Mammary microvascular endothelial cell (primary cell): Measurements from ENCODE around the gene TMEM151B. TPM values are rescaled to one million over a fixed set of nuclear protein-coding genes. Genes with fewer than 3 reads are reported as not detected.

Source experiments
- total RNA-seq: library from RNA; depleted of rRNA; stranded (reverse); fragments of >200 nt; gene quantifications from 2 replicates; pipeline ENCODE4 v1.2.3, GENCODE V29; 2015

TMEM151B gene
- not detected in 2 replicates for total RNA-seq

GRCh38 chr6:44269921-44270525 is at the start of gene TMEM151B:
Gene TMEM151B (plus strand): TSS chr6:44270450. CDS start chr6:44270743, 293 bp downstream.

DNA sequence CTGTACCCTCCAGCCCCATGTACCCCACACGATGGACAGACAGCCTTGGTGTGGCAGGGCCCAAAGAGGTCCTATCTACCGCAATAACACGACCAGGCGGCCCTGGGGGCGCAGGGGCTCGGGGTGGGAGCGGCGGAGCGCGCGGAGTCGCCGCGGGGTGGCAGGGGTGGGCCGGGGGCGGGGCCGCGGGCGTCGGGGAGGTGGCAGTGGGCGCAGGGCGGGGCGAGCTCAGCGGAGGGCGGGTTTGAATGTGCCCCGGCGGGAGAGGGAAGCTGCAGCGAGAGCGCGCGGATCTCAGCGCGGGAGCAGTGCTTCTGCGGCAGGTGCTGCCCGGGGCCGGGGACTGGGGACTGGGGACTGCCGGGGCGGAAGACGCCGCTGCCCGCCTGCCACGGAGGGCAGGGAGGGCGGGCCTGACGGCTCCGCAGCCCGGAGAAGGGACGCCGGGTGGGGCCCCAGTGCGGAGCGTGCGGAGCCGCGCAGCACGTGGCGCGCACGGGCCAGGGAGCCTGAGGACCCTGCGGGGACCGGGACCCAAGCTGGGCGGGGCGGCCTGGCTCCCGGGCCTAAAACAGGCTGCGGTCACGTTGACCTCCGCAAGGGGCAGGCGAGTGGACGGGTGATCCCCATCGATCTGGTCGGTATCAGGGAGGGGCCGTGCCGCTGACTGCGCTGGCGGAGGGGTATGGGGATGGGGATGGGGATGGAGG is 46.8 kb upstream of the TMEM151B start, which contains the start of gene SLC29A1:
Gene SLC29A1 (plus strand): TSS at position 277 of the 710 bp plus-strand sequence. CDS start 3,719 bp downstream, outside the sequence.

DNA sequence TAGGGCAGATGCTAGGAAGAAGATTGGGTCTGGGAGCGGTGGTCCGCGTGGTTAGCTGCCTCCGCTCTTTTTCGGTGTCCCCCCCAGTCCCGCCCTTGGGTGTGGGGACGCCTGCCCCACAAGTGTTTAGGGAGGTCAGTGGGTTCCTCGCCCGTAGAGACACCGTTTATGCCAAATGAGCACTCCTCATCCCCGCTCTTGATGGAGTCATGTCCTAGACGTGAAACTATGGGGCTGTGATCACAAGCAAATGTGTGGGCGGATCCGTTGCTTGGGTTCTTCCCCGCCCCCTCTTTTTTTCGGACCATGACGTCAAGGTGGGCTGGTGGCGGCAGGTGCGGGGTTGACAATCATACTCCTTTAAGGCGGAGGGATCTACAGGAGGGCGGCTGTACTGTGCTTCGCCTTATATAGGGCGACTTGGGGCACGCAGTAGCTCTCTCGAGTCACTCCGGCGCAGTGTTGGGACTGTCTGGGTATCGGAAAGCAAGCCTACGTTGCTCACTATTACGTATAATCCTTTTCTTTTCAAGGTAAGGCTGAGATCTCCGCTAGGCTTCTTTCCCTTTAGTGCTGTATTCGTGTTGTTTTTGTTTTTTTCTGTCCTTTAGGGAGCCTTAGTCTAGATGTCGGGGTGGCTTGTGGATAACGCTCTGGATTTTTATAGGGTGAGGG is 23.4 kb upstream of the TMEM151B start, which contains the start of gene HSP90AB1:
Gene HSP90AB1 (plus strand): TSS at position 439 of the 675 bp plus-strand sequence. CDS start 1,529 bp downstream, outside the sequence.

GRCh38 chr6:44257025-44257752 is 13.1 kb upstream of the TMEM151B start, which contains the start of gene SLC35B2:
Gene SLC35B2 (minus strand): TSS chr6:44257528. CDS start chr6:44257410, 118 bp downstream.

GRCh38 chr6:44265007-44265721 is 5.1 kb upstream of the TMEM151B start, which contains the start of gene NFKBIE:
Gene NFKBIE (minus strand): TSS chr6:44265551. CDS start chr6:44265346, 205 bp downstream.

DNA sequence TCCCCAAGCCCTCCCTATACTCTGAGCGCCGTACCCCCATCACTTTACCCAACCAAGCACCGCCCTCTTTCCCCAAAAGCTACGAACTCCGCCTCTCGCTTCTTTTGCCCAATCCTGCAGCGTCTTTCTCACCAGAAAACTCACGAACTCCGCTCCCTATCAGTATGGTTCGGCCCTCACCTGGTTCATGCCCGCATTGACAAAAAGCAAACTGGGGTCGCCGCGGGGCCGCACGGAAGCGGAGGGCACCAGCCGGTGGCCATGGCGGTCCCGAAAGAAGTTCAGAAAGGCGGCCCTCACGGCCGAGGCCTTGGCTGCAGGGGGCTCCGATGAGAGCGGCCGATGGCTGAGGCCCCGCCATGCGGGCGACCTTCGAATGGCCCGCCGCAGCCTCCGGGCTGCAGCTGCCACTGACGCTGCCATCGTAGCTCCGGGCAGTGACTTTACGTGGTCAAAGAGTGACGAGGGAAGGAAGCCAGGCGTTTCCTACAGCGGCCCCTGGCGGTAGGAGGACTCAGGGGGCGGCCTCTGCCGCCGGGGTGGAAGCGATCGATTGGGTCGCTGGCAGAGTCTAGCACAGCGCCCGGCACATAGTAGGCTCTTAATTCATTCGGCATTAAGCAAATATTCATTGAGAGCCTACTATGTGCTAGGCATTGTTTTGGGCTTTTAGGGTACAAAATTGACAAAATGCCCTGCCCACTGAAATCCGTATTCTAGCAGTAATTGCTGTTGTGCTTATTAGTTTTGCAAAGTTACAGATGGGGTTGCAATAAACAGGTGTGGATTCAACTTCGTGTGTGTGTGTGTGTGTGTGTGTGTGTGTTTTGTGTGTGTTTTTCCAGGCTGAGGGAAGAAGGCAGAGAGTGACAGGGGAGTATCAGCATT is 42.9 kb downstream of the TMEM151B start, which contains the start of gene AARS2:
Gene AARS2 (minus strand): TSS at position 447 of the 888 bp plus-strand sequence. CDS start 24 bp downstream, at position 423.

DNA sequence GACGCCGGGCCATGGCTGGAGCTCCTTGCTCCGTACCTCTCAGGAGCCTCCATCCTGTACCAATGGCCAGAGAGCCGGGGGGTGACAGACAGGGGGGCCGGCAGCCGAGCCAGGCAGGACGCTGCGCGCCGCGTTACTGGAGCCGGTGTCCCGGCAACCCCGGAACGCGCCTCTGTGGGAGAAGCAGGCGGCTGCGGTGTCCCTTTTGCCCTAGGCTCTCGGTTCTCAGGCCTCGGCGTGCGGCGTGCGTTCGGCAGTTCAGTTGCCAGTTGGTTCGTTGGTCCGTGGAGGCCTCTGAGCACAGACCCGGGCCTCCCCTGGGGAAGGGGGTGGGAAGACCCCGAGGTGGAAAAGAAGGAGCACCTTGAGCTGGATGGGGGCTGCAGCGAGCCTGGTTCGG is 72.2 kb downstream of the TMEM151B start, which contains the start of gene SPATS1:
Gene SPATS1 (plus strand): TSS at position 162 of the 400 bp plus-strand sequence. CDS start 446 bp downstream, outside the sequence.

Other genes with a start within 250 kb of the TMEM151B start
- gene MRPL14, start 143.0 kb upstream of the TMEM151B start, total RNA-seq, result 73.2 and 78.3 TPM in 2 replicates
- 16.6 and 18.5 TPM in 2 replicates for gene TMEM63B, start 142.9 kb upstream of the TMEM151B start, total RNA-seq
- gene CAPN11, start 111.6 kb upstream of the TMEM151B start, total RNA-seq, result 2.7 and 4.8 TPM in 2 replicates
- not detected in 2 replicates for gene MYMX, start 53.5 kb upstream of the TMEM151B start, total RNA-seq
- 128 and 179 TPM in 2 replicates for gene SLC29A1, start 46.9 kb upstream of the TMEM151B start, total RNA-seq
- gene HSP90AB1, start 23.3 kb upstream of the TMEM151B start, total RNA-seq, result 1,271 and 1,335 TPM in 2 replicates
- gene SLC35B2, start 12.9 kb upstream of the TMEM151B start, total RNA-seq, result 57.8 and 62.0 TPM in 2 replicates
- gene NFKBIE, start 4.9 kb upstream of the TMEM151B start, total RNA-seq, result 35.3 and 41.0 TPM in 2 replicates
- 15.9 and 16.1 TPM in 2 replicates for gene AARS2, start 42.9 kb downstream of the TMEM151B start, total RNA-seq
- gene SPATS1, start 72.2 kb downstream of the TMEM151B start, total RNA-seq, result not detected in 2 replicates
- 20.3 and 22.1 TPM in 2 replicates for gene CDC5L, start 117.3 kb downstream of the TMEM151B start, total RNA-seq